Bronchial epithelial cell (primary cell): ENCODE measurements around the gene TRIM62. TPM values are rescaled to one million over a fixed set of nuclear protein-coding genes. Genes with fewer than 3 reads are reported as not detected.
A peak's percentile ranks its signal among the peaks of the same experiment; 100 is the strongest.

Experiments used
- DNase-seq: peaks from one replicate; pipeline ENCODE4 v3.0.0-alpha.2; 2010; ENCODE audit warnings: low read depth
- FAIRE-seq: peaks from 2 replicates; lab custom pipeline; 2011; peaks lifted over from hg19 to GRCh38; lab: Jason Lieb, UNC
- H3K27me3 ChIP-seq: 2 replicates; pipeline ENCODE4 v1.5.1; 2011; ENCODE audit warnings: low read length; ENCODE audit not compliant: control insufficient read depth, insufficient read depth
- H3K36me3 ChIP-seq: 2 replicates; pipeline ENCODE4 v1.5.1; 2011; ENCODE audit warnings: low read length; ENCODE audit not compliant: control insufficient read depth, insufficient read depth
- H3K4me3 ChIP-seq: 2 replicates; pipeline ENCODE4 v1.5.1; 2011; ENCODE audit warnings: mild to moderate bottlenecking, low read depth, low read length, control low read depth
- CTCF ChIP-seq: IDR thresholded peaks from 2 replicates; pipeline ENCODE4 v1.5.1; 2011; ENCODE audit warnings: mild to moderate bottlenecking, moderate library complexity, low read length, control low read depth, inconsistent platforms; ENCODE audit not compliant: insufficient read depth, severe bottlenecking
- total RNA-seq: library from RNA; depleted of rRNA; stranded (reverse); fragments of >200 nt; gene quantifications from 2 replicates; pipeline ENCODE4 v1.2.1, GENCODE V29; 2014

The TRIM62 gene
- total RNA-seq, 1 donor from 2014 or later = 0.79 TPM

- no peaks in the 10 kb centered on the region for H3K27me3 ChIP-seq
- no peaks in the 10 kb centered on the region for H3K36me3 ChIP-seq
- TF ChIP-seq CTCF = no peak
- no peak overlapping the region for H3K4me3 ChIP-seq
- DNase-seq (no peak), FAIRE-seq (no peak)
Measured at GRCh38 chr1:33185541-33185940, 3.7 kb upstream of the TRIM62 start.

GRCh38 chr1:33183306-33183705, 1.5 kb upstream of the TRIM62 start:
- DNase-seq = no peak
- no peak for FAIRE-seq
- no peaks in the 10 kb centered on the region for H3K36me3 ChIP-seq
- no peak for TF ChIP-seq CTCF
- H3K4me3 ChIP-seq = no peak overlapping the region
- H3K27me3 ChIP-seq = no peaks in the 10 kb centered on the region

GRCh38 chr1:33182896-33183295, 1.1 kb upstream of the TRIM62 start:
- no peak for TF ChIP-seq CTCF
- FAIRE-seq (no peak), DNase-seq (no peak)
- no peak overlapping the region for H3K4me3 ChIP-seq
- no peaks in the 10 kb centered on the region for H3K36me3 ChIP-seq
- no peaks in the 10 kb centered on the region for H3K27me3 ChIP-seq

- DNase-seq = no peak
Measured at GRCh38 chr1:33182401-33182841, 578 bp upstream of the TRIM62 start.

GRCh38 chr1:33180911-33181890, 642 bp downstream of the TRIM62 start:
- Histone ChIP-seq H3K4me3 (peak overlapping the region; percentile 70), H3K36me3 (no peaks in the 10 kb centered on the region), H3K27me3 (no peaks in the 10 kb centered on the region)
- TF ChIP-seq CTCF = no peak
- DNase-seq (peak; percentile 20), FAIRE-seq (no peak)

More at GRCh38 chr1:33182401-33182841, 578 bp upstream of the TRIM62 start:
- no peaks in the 10 kb centered on the region for H3K27me3 ChIP-seq
- FAIRE-seq = no peak
- peak overlapping the region; percentile 70 for H3K4me3 ChIP-seq
- no peaks in the 10 kb centered on the region for H3K36me3 ChIP-seq
- no peak for TF ChIP-seq CTCF
